Suprapubic skin (tissue), 4 donors: ENCODE results near the gene CAVIN3.

Experiments used
- POLR2A ChIP-seq, 2 donors: fragments of 450-650 bp; IDR thresholded peaks; one replicate each; pipeline ENCODE4 v1.6.1; 2017; ENCODE audit warnings: antibody characterized with exemption in 2 of 2, mild to moderate bottlenecking in 2 of 2, moderate library complexity in 2 of 2
- POLR2AphosphoS5 ChIP-seq, 3 donors: sonication (generic); formaldehyde crosslinking; IDR thresholded peaks; one replicate each; pipeline ENCODE4 v1.6.1; 2017; ENCODE audit warnings: antibody characterized with exemption in 3 of 3

DNA sequence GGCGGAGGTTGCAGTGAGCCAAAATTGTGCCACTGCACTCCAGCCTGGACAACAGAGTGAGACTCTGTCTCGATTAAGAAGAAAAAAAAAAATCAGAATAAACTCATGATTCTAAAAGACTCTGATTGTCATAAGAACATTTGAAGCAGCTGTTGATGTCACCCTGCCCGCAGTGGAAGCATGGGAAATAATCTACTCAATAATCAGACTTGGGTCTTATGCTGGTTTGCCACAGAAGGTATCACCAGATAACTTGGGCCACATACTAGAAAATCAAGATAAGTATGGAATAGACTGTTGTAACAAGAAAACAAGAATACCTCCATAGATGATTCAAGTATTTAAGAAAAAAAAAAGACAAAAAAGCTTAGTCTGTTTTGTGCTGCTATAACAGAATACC, 8.2 kb downstream of the CAVIN3 start:
- no peak for TF ChIP-seq POLR2AphosphoS5 (IDR thresholded peaks at IDR 0.05)
- TF ChIP-seq POLR2A (IDR thresholded peaks at IDR 0.05), result no peak
